ENCODE measurements around the gene AEBP1.

The AEBP1 gene

GRCh38 chr7:44083796-44084195 is 20.3 kb upstream of the AEBP1 start:
- no peak for DNase-seq (ENCODE audit: low spot score)
- in situ Hi-C loops (cut with MboI; ENCODE audit: low sequenced_read_pairs, unreplicated experiment), result no loop called here
- TF ChIP-seq, protein P1, sequence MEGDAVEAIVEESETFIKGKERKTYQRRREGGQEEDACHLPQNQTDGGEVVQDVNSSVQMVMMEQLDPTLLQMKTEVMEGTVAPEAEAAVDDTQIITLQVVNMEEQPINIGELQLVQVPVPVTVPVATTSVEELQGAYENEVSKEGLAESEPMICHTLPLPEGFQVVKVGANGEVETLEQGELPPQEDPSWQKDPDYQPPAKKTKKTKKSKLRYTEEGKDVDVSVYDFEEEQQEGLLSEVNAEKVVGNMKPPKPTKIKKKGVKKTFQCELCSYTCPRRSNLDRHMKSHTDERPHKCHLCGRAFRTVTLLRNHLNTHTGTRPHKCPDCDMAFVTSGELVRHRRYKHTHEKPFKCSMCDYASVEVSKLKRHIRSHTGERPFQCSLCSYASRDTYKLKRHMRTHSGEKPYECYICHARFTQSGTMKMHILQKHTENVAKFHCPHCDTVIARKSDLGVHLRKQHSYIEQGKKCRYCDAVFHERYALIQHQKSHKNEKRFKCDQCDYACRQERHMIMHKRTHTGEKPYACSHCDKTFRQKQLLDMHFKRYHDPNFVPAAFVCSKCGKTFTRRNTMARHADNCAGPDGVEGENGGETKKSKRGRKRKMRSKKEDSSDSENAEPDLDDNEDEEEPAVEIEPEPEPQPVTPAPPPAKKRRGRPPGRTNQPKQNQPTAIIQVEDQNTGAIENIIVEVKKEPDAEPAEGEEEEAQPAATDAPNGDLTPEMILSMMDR (IDR thresholded peaks at IDR 0.05; ENCODE audit: borderline replicate concordance, control extremely low read depth, extremely low read depth, insufficient read depth, missing control alignments), result no peak

DNA sequence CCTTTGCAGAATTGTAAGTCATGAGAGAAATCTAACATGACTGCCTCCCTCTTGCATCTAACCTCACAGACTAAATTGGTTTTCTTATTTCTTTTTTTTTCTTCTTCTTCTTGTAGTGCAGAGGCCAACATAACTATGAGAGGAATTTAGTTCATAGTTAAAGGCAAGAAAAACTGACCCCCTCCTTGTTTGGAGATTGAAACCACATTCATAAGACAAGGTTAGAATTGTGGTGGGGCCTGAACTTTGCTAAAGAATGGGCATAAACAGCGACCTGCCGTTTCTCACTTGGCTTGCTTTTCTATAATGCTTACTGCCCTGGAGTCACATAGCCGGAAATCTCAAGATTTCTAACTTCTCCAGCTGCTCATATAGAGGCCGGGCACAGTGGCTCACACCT is 19.4 kb upstream of the AEBP1 start:
- in situ Hi-C loops (cut with MboI; ENCODE audit: low sequenced_read_pairs, unreplicated experiment), result no loop called here
- DNase-seq (ENCODE audit: low spot score), result no peak
- TF ChIP-seq, protein P1 (IDR thresholded peaks at IDR 0.05; ENCODE audit: borderline replicate concordance, control extremely low read depth, extremely low read depth, insufficient read depth, missing control alignments), result no peak

DNA sequence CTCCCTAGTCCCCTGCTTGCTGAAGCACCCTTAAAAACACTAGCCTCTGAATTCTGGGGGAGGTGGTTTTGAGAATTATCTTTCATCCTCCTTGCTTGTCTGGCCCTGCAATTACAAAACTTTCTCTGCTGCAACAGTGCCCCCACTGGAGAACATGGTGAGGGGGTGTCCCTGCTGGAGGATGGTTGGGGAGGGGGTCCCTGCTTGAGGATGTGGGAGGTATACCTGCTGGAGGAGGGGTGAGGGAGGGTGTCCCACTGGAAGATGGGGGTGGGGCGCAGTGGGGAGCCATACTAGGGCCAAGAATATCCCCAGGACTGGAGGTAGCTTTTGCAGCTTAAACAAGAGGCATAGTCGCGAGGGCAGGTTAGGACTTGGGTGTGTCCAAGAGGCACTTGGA is 18.6 kb upstream of the AEBP1 start:
- in situ Hi-C loops (cut with MboI; ENCODE audit: low sequenced_read_pairs, unreplicated experiment), result no loop called here

GRCh38 chr7:44086627-44087026 is 17.5 kb upstream of the AEBP1 start:
- TF ChIP-seq, protein P1 (IDR thresholded peaks at IDR 0.05; ENCODE audit: borderline replicate concordance, control extremely low read depth, extremely low read depth, insufficient read depth, missing control alignments), result no peak
- in situ Hi-C loops (cut with MboI; ENCODE audit: low sequenced_read_pairs, unreplicated experiment), result no loop called here

More for the DNA sequence above, 18.6 kb upstream of the AEBP1 start:
- TF ChIP-seq, protein P1 (IDR thresholded peaks at IDR 0.05; ENCODE audit: borderline replicate concordance, control extremely low read depth, extremely low read depth, insufficient read depth, missing control alignments), result no peak
- no peak for DNase-seq (ENCODE audit: low spot score)

GRCh38 chr7:44087911-44088838 is 16.0 kb upstream of the AEBP1 start:
- DNase-seq (ENCODE audit: low spot score), result no peak
- in situ Hi-C loops (cut with MboI; ENCODE audit: low sequenced_read_pairs, unreplicated experiment), result no loop called here
- TF ChIP-seq, protein P1 (IDR thresholded peaks at IDR 0.05; ENCODE audit: borderline replicate concordance, control extremely low read depth, extremely low read depth, insufficient read depth, missing control alignments), result no peak

More at GRCh38 chr7:44086627-44087026, 17.5 kb upstream of the AEBP1 start:
- no peak for DNase-seq (ENCODE audit: low spot score)

GRCh38 chr7:44093102-44093641 is 11.0 kb upstream of the AEBP1 start:
- TF ChIP-seq, protein P1 (IDR thresholded peaks at IDR 0.05; ENCODE audit: borderline replicate concordance, control extremely low read depth, extremely low read depth, insufficient read depth, missing control alignments), result no peak
- in situ Hi-C loops (cut with MboI; ENCODE audit: low sequenced_read_pairs, unreplicated experiment), result no loop called here
- no peak for DNase-seq (ENCODE audit: low spot score)

Data from GM13976 (cell line).